Astrocyte of the hippocampus (primary cell): ENCODE measurements around the gene ASTN1.
A peak's percentile ranks its signal among the peaks of the same experiment; 100 is the strongest.

Experiments used
- DNase-seq: peaks from one replicate; pipeline ENCODE4 v3.0.0; 2011; ENCODE audit warnings: low read depth, low spot score

The ASTN1 gene

DNA sequence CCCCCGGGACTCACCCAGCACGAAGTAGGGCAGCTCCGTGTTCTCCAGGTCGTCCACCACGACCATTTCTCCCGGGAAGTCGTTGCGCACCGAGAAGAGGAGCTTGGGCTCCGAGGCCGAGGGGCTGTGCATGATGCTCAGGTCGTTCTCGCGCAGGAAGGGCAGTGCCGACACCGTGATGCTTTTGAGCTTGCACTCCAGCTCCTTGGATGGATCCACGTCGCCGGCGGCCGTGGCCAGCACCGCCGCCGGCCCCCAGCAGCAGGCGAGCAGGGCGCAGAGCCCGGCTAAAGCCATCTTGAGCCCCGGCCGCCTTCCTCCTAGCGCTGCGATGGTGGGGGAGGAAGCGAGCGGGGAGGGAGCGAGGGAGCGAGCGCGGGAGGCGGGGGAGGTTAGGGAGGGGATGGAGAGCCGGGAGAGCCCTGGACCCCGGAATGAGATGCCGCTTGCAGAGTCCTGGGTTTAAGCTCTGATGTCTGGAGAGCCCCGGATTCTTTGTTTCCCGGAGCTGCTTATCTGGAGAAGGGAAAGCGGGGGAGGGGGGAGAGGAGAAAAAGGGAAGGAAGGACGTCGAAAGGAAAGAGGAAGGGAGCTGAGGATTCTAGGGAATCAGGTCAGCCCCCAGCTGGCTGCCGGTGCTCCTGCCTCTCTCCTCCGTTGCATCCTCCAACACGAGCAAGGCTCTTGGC is at the start of gene ASTN1:
TSS of gene ASTN1 (minus strand) at position 333 of the 689 bp plus-strand sequence. CDS start at position 297, 36 bp downstream.
- peak; percentile 53 for DNase-seq

DNA sequence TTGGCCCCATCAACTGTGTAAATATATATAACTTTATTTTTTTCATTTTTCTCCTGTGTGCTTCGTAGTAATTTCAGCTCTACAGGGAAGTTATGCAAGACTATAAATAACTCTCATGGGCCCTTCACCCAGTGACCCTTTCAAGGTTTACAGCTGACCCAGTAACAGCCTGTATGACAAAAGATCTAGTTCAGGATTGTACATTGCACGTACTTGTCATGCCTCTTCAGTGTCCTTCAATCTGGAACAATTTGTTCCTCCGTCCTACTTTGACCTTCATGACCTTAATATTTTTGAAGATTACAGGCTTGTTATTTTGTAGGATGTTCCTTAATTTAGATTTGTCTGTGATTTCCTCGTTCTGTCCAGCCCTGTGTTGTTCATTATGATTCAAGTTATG is 46.7 kb upstream of the ASTN1 start:
- DNase-seq, result no peak

DNA sequence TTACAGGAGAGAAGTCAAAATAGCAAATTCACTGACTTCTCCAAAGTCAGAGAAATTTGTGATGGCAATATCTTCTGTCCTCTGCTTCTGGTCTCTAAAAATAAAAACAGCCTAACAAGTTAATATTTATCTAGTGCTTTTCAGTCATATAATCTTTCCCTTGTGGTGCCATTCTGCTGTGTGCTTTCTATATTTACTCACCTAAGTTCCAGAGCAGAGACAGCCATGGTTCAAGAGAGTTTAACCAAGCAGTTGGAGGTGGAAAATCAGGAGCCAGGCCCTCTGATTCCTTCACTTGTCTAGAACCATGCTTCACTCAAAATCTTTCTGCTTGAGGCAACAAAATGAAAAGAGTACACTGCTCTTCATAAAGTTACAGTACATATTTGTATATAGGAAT is 45.6 kb upstream of the ASTN1 start:
- no peak for DNase-seq

DNA sequence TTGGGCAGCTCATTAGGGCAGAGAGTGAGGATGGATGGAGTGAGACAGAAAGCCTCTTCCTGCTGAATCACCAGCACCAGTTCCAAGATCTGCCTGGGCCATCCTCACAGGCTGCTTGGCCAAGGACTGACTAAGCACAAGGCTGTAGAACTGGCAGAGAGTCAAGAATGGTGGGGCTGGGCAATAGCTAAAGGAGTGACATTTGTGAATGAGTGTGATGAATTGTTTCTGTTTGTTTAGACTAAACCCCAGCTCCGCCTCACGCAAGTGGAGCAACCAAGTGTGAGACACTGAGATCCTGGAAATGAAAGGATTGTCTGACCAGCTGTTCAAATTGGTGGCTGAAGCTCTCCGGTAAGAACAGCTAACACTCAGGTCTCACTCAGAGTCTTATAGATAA is 44.8 kb upstream of the ASTN1 start:
- DNase-seq, result peak; percentile 99

DNA sequence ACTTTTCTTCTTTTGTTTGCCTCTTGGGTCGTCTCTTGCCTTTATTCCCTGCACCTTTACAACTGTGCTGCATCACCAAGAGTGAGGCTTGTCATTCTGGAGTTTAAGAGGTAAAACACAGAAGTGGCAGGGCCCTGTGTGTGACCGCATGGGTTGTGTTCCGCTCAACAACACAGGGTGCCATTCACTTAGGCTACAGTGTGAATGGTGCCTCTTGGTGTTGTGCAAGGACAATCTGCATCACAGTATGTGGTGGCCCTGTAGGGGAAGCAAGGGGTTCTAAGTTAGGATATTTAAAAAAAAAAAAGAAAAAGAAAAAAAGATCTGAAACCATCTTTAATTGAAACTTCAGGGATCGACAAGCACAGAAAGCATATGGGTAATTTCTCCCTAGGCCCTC is 44.4 kb upstream of the ASTN1 start:
- no peak for DNase-seq

DNA sequence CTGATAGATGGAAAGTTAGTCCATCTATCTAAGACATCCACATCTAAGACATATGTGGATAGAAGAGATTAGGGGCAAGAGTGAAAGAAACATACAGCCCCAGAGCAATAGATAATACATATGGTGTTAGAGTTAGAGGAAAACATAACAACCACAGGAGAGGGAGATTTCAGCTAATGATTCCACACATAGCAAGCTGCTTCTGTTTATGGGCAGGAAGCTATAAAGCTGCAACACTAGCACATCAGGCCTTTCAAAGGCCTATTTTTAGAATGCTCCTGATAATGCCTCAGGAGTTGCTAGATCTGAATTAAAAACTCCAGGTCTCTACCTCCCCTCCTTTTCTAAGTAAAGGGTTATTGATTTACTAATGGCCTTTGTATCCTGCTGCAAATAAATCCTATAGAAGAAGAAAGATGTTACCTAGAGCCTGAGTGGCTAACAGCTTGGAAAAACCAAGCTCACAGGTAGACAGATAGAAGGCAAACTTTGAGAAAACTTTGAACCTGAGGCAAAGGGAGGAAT is 42.4 kb upstream of the ASTN1 start:
- DNase-seq, result no peak

DNA sequence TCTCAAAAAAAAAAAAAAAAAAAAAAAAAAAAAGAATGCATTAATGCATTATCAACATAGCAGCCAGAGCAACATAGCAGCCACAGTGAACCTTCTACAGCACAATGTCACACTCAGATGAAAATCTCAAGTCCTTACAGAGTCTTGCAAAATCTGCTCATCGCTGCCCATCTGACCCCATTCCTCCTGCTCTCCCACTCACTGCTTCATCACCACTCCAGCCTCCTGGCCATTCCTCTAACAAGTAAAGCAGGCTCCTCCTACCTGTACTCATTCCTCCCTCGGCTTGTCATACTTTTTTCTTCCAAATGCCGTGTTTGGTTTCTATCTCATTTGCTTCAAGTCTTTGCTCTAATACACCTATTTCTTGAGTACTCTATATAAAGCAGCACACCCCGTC is 35.8 kb upstream of the ASTN1 start:
- no peak for DNase-seq

DNA sequence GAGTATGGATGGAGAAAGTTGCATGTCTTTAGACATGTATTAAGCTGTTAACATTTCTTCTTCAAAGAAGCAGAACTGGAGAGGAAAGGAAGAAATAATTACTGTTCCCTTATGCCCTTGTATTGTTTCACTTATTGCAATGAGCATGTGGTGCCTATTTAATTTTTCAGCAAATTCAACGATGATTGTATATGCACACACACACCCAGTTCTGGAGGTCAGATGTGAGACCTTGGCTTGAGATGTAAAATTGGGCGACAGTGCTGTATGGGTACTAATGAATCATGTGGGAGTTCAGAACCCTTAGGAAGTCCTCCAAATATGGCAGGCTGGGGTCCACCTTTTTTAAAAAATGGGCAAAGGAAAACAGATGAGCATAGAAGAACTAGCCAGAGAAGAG is 33.7 kb upstream of the ASTN1 start:
- no peak for DNase-seq

DNA sequence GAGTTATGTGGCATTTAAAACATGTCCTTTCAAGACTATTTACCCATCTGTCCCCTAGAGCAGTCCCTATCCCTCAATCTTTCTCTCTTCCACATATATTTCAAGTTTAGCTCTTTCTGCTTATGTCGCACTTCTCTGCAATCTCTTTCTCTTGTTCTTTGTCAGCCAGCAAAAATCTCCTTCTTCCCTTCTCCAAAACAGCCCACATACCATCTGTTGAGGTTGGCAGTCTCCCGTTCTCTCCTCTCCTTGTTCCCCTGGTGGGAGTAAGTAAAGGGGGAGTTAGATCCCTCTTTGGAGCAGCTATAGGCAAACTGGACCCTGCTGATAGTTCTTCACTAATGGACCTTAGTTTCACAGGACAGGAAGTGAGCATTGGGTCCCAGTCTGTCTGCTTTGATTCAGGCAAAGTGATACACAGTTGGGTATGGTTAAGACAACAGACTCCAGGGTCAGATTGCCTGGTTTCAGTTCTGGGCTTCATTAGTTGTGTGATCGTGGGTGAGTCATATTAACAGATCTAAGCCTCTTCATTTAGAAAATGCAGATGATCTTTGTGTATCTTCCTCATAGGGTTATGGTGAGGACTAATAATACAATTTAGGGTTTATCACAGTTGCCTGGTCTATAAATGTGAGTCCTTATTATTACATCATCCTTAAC is 25.9 kb upstream of the ASTN1 start:
- DNase-seq, result no peak

DNA sequence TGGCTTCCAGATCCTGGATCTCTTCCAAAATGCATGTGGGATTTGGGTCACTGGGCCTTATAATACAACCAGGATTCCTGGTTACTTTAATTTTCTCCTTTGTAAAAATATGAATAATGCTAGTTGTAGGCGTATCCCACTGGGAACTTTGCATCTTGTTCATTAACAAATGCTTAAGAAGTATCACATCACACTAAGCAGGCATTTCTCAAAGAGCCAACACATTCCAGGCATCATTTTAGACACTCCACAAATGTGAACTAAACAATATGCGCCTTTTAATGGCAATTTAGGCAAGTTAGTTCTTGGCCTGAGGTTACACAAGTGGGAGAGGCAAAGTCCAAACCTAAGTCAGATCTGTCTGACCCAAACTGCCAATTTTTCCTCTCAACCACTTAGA is 22.1 kb upstream of the ASTN1 start:
- DNase-seq, result no peak

DNA sequence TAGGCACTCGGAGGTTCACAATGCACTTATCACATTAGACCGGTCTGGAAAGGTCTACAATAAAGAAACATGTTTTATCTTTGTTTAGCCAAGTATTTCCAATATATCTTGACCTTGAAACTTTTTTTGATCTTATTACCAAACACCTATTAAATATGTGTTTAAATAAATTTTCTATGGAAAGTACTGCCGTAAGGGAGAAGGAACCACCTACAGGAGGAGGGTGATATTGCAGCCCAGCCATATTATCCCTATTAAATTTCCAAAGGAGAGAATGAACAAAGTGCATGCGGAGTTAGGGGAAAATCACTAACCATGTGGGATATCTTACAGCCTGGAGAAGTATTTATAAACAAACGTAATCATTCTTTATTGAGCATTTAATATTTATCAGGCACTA is 20.7 kb upstream of the ASTN1 start:
- DNase-seq, result no peak

DNA sequence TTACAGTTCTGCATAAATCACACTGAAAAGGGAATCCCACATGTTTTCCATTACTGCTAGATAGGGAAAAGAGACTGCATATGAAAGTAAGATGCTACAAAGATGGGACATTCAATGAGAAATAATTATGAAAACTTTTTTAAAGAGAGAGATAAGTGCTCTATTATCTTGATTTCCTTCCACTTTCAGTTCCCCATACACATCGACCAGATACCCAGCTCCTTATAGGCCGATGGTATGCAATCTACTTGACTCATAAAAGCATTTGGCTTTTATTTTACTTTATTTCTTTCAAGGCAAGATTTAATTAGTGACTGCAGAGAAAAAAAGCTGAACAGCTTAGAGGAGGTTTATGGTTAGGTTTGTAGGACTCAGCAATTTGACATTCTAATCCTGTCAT is 19.3 kb upstream of the ASTN1 start:
- DNase-seq, result no peak

DNA sequence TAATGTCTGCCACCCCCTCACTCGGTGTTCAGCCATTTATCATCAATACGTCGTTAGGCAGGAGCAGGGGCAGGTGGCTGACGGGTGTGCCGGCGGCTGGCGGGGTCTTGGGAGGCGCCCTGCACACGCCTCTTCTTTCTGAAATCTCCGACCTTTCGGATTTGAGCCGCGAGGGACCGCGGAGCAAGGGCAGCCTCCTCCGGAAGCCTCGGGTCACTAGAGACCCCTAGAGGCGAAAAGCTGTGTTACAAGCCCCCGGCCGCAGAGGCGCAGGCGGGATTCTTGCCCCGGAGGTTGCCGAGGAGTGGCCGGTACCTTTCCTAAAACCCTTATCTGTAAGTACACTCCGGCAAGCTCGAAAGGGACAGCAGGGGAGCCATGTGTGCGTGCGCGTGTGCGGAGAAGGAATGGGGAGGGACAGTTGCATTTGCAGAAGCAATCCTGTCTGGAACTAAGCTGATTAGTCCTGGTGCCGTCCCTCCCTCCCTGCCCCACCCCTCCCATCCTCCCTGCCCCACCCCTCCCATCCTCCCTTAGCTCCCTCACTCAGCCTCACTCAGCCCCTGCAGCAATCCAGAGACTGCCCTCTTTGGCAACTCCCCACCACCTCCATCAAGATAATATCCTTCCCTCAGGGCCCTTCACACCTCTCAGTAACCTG is 17.2 kb upstream of the ASTN1 start:
- DNase-seq, result peak; percentile 84

DNA sequence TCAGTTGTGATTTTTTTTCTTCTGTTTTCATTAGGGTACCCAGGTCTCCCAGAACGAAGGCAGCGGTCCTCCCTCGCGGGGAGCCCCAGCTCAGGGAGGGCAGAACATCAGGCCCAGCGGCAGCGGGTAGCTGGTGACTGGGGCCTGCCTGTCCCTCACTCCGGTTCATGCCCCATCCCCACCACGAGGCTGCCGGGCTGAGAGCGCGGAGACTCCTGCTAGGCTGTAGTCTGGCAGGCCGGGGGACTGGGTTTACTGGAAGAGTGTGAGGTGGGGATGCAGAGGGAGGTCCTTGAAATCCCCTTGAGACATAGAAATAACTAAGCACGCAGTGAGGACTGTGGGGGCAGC is 16.7 kb upstream of the ASTN1 start:
- DNase-seq, result no peak

DNA sequence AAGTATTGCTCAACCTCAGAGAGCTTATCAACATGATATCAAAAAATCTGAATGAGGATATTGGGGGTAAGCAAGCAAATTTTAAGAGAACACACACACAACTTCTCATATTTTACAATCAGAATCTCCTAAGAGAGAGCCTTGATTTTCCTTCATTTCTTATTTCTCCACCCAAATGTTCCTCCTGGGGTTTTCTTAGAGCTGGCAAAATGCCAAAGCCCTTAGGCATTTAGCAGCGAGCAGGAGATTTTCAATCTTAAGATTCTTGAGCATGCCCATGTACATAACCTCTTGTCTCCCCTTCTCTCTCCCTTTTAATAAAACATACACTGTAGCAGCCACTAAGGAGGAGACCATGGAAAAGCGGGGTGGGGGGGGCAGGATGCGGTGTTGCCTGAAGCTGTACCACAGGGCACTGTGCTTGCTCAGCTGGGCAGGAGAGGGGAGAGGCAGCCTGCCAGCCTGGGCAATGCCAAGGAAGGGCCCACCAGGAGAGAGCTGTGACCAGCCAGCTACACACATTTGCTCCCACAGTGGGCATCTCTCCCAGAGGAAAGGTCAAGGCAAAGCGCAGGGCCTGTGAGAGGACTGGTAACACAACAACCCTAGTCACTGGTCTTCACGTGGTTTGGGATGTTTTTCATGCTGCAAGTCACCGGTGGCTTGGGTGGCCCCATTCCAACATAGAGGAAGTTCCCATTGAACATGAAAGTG is 10.6 kb upstream of the ASTN1 start:
- peak; percentile 18 for DNase-seq

DNA sequence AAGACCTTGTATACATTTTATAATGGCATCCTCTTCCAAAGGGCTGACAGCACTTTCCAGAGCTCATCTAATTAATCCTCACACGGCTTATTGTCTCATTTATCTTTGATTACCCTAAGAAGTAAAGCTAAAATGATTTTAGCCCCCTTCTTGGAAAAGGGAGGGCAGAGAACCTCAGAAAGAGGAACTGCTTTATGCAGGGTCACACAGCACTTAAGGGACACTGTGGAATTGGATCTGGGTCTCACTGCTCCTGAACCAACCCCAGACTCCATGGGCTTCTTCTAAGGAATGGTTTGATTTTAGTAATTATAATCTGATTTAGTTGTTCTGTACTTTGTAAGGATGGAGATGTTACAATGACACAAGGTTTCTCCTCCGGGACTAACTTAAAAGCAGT is 9.5 kb upstream of the ASTN1 start:
- DNase-seq, result no peak

DNA sequence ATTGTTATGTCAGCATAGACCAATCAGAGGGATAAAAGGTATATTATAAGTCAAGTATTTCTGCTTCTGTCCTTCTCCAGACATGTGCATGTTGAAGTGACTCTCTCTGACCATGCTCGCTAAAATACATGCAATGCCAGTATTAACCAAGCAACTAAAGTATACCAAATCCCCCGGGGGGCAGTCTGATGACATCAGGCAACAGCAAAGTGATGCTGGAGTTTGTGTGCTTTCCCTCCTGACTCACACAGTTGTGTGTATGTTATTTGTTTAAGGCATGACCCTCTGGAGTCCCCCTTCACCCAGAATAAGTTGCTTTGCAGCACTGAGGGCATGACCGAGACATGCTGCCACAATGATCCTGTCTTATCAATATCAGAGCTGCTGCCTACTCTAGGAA is 8.4 kb upstream of the ASTN1 start:
- DNase-seq, result no peak

DNA sequence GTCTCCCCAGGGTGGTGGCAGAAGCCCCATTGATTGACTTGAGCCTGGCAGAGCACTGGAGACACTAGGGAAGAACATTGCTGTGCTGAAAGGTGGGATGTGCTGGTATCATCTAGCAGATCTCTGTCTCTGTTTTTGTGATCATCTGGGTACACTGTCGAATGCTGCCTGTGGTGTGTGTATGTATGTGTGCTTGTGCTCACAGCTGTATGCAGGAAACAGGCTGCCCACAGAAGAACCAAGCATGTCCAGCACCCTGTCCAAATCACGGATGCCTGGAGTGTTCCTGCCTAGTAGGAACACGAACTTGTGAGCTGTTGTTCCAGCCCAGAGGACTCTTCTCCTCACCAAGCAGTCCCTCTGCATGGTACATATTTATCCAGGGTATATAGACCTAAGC is 7.8 kb upstream of the ASTN1 start:
- DNase-seq, result no peak

DNA sequence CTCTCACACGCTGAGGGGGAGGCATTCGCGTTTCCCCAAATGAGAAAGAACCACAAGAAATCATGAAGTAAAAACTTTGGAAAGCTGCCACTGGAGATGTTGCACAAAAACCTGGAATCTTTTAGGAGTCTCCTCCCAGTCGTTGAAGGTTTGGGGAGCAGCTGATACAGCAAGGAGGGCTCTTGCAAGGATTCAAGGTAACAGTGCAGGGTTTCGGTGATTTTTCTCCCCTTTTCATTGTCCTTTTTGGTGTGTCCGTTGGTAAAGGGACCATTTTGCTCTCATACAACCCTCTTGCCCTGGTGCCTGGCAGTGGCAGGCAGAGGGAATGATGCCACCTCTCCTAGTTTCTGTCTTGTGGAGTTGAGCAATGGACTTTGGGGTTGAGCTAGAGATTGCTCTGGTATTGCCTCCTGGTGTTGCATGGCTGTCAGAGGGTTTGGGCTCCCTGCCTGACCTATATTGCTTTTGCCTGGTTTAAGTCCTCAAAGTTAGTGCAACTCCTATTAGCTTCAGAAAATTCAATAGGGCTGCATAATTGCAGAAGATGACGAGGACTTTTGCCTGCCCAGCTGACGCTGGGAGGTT is 7.1 kb upstream of the ASTN1 start:
- DNase-seq, result no peak

DNA sequence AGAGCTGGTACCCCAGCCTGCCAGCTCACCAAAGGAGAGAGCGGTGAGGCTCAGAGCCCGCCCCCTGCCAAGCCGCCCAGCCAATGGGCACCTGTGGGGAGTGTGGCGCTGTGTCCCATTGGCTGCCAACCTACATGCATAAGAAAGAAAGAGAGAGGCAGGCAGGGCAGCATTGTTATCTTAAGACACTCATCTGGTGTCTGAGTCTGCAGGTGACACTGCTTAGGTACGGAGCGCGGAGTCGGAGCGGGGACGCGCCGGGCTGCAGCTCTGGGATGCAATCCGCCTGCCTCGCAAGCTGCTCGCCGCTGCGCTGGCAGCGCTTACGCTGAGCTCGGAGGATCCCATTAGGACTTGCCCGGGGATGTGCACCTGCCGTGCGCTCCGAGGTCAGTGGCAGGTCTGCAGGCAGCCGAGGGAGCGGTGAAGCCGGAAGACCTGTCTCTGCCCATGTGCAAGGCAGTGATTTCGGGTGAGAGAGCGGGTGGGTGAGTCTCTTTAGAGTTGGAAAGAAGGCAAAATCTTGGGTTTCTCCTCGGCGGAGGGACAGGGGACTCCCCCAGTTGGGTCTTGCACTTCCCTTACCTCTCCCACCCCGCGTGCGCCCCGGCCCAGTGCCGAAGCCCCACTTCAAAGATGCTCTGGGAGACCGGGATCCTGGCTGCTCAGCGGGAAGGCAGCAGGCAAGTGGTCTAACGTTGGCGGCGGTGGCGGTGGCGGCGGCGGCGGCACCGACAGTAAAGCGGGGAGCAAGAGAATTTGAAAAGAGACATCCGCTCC is 6.4 kb upstream of the ASTN1 start, which contains the start of gene BRINP2:
TSS of gene BRINP2 (plus strand) at position 203 of the 780 bp plus-strand sequence. CDS start 58,919 bp downstream, outside the sequence.
- peak; percentile 81 for DNase-seq

DNA sequence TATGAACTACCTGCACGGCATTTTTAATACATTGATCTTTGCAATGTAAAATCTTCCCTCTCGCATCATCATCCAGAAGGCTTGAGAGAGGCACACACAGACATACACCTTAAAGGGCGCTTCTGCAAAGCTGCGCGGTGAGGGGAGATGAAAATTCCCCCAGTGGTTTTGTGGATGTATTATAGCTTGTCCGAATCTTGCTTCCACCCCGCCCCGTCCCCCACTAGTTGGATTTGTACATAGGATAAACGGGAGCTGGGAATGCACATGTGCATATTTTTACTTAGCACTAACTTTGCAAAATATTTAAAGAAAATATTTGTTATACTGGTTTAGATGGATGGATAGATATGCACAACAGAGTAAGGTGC is 542 bp upstream of the ASTN1 start:
- DNase-seq, result no peak
